Activated CD4-positive, alpha-beta T cell treated with anti-CD3 and anti-CD28 coated beads for 36 hours (primary cell): ENCODE data around the gene VSX2. TPM values are rescaled to one million over a fixed set of nuclear protein-coding genes. Genes with fewer than 3 reads are reported as not detected.

Experiments used
- ATAC-seq: fragments of 200-7000 bp; cut with Tn5 transposase; one replicate; pipeline ENCODE4 v1.10.0; 2021; ENCODE audit warnings: mild to moderate bottlenecking, moderate library complexity
- CTCF ChIA-PET: fragments of 350-600 bp; sonication (Branson Sonifier 250); formaldehyde crosslinking; loops from one replicate; lab custom pipeline; 2021; ENCODE audit warnings: antibody characterized with exemption; lab: Charles Lee
- POLR2A ChIA-PET: fragments of 350-600 bp; sonication (Branson Sonifier 250); formaldehyde crosslinking; loops from one replicate; lab custom pipeline; 2021; ENCODE audit warnings: antibody characterized with exemption, inconsistent platforms; lab: Charles Lee
- DNase-seq: peaks from one replicate; pipeline ENCODE4 v3.0.0-alpha.2; 2020
- H3K27ac Mint-ChIP-seq: one replicate; pipeline ENCODE4 v1.8.0; 2021; ENCODE audit warnings: mixed read lengths
- H3K27me3 Mint-ChIP-seq: one replicate; pipeline ENCODE4 v1.8.0; 2021; ENCODE audit warnings: mixed read lengths
- H3K36me3 Mint-ChIP-seq: one replicate; pipeline ENCODE4 v1.8.0; 2021; ENCODE audit warnings: low read depth, mixed read lengths
- H3K4me1 Mint-ChIP-seq: one replicate; pipeline ENCODE4 v1.8.0; 2021; ENCODE audit warnings: mixed read lengths
- H3K4me3 Mint-ChIP-seq: one replicate; pipeline ENCODE4 v1.8.0; 2021; ENCODE audit warnings: mild to moderate bottlenecking, moderate library complexity, mixed read lengths
- H3K9me3 Mint-ChIP-seq: one replicate; pipeline ENCODE4 v1.8.0; 2021; ENCODE audit warnings: low read depth, mixed read lengths
- intact Hi-C, 2 experiments: fragments of 100-400 bp; cut with DNase I in 1 of 2; cut with micrococcal nuclease in 1 of 2; formaldehyde crosslinking; loops; one replicate each; pipeline versions ENCODE4 v1.14.2 to v1.15.1; 2022 to 2024; cut with DNase I, micrococcal nuclease
- total RNA-seq, 2 experiments: library from RNA; stranded (reverse); gene quantifications; one replicate each; pipeline ENCODE4 v1.2.3, GENCODE V29; 2021

Gene VSX2
- total RNA-seq = not detected

GRCh38 chr14:74238974-74239847, at the start of gene VSX2:
TSS of gene VSX2 (plus strand) at chr14:74239449. CDS start at chr14:74239562, 113 bp downstream.
- Mint-ChIP-seq H3K27me3 (peaks cover 56% of the 10 kb centered on the region), H3K4me1 (peaks cover 15% of the 10 kb centered on the region), H3K27ac (no peak within 1 kb of the TSS), H3K36me3 (no peaks in the 10 kb centered on the region), H3K4me3 (no peak within 1 kb of the TSS), H3K9me3 (no peaks in the 10 kb centered on the region)
- ATAC-seq = no peak
- CTCF ChIA-PET = interaction anchor here (0.6 to 1.4 kb wide), 2 partner anchors 16 to 200 kb away, joined by 3 to 5 read pairs; no protein-coding TSS in a partner anchor
- POLR2A ChIA-PET = no interaction called here
- DNase-seq = no peak
- intact Hi-C loops = no loop called here

- Mint-ChIP-seq H3K36me3 (peaks cover 6% of the 10 kb centered on the region), H3K27me3 (no peaks in the 10 kb centered on the region)
Observed at GRCh38 chr14:74190927-74191575, 48.2 kb upstream of the VSX2 start.

DNA sequence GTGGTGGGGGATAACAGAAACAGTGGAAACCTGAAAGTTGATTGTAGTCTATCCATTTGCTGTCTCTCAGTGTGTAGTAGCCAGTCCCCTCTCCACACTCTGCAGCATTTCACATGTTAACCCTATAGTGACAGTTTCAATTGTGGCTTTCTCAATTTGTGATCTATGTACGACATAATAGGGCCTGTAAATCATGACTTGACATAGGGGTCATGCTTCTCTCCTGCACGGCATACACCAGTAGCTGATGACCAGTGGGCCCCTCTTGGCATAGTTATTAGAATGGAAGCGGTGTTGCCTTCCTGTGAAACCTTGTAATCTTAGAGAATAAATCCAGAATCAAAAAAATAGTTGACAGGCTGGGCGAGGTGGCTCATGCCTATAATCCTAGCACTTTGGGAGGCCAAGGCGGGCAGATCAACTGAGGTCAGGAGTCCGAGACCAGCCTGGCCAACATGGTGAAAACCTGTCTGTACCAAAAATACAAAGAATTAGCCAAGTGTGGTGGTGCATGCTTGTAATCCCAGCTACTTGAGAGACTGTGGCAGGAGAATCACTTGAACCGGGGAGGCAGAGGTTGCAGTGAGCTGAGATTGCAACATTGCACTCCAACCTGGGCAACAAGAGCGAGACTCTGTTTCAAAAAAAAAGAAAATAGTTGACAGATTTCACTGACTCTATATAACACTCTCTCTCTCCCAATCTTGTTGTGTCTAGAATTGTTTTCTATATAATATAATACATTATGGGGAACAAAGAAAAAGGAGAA, 44.6 kb upstream of the VSX2 start:
- Mint-ChIP-seq H3K4me1 (peaks cover 9% of the 10 kb centered on the region), H3K9me3 (no peaks in the 10 kb centered on the region), H3K4me3 (no peak overlapping the region), H3K27me3 (no peaks in the 10 kb centered on the region), H3K36me3 (peaks cover 13% of the 10 kb centered on the region), H3K27ac (no peak overlapping the region)
- DNase-seq (no peak), ATAC-seq (no peak)
- intact Hi-C loops = no loop called here
- CTCF ChIA-PET = no interaction called here
- POLR2A ChIA-PET = no interaction called here

More at GRCh38 chr14:74190927-74191575, 48.2 kb upstream of the VSX2 start:
- Mint-ChIP-seq H3K9me3 (no peaks in the 10 kb centered on the region), H3K4me3 (no peak overlapping the region), H3K4me1 (no peaks in the 10 kb centered on the region), H3K27ac (no peak overlapping the region)
- DNase-seq = no peak
- ChIA-PET CTCF (interaction anchor here (0.6 kb wide), 1 partner anchor 60 kb away, joined by 3 read pairs; no protein-coding TSS in a partner anchor), POLR2A (interaction anchor here (0.5 to 0.7 kb wide), 2 partner anchors 11 to 70 kb away, joined by 3 to 9 read pairs; no protein-coding TSS in a partner anchor)
- no peak for ATAC-seq
- intact Hi-C loops = no loop called here

- Mint-ChIP-seq H3K27me3 (no peaks in the 10 kb centered on the region), H3K9me3 (no peaks in the 10 kb centered on the region), H3K4me1 (peaks cover 9% of the 10 kb centered on the region), H3K4me3 (no peak overlapping the region), H3K36me3 (peaks cover 15% of the 10 kb centered on the region), H3K27ac (no peak overlapping the region)
- DNase-seq = no peak
- ChIA-PET POLR2A (no interaction called here), CTCF (no interaction called here)
- ATAC-seq = no peak
- intact Hi-C loops = no loop called here
Observed at GRCh38 chr14:74195623-74196022, 43.6 kb upstream of the VSX2 start.

GRCh38 chr14:74198441-74199234, 40.6 kb upstream of the VSX2 start:
- H3K27ac Mint-ChIP-seq = no peak overlapping the region
- H3K9me3 Mint-ChIP-seq = no peaks in the 10 kb centered on the region
- ATAC-seq = peak; percentile 51
- intact Hi-C loops = no loop called here
- DNase-seq = no peak
- H3K4me3 Mint-ChIP-seq = no peak overlapping the region
- H3K4me1 Mint-ChIP-seq = peaks cover 9% of the 10 kb centered on the region
- POLR2A ChIA-PET = no interaction called here
- CTCF ChIA-PET = interaction anchor here (0.7 kb wide), 1 partner anchor 51 kb away, joined by 5 read pairs; no protein-coding TSS in a partner anchor
- peaks cover 9% of the 10 kb centered on the region for H3K36me3 Mint-ChIP-seq
- no peaks in the 10 kb centered on the region for H3K27me3 Mint-ChIP-seq

DNA sequence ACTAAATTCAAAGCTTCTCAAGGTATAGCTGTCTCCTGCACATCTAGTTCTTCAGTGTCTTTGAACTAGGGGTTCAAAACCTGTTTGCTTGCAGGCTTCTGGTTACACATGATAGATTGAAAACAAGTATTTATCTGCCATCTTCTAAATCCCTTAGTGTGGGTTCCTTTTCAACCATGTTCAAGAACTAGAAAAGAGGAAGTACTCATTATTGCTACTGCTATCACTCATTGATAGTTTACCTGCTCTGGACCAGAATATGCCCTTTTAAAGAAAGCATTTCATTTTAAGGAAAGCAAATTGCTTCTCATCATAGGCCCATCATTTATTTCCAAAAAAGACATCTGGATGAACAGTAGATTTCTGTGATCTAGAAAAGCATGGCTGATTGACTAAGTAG, 37.1 kb upstream of the VSX2 start:
- DNase-seq = no peak
- no peak overlapping the region for H3K4me3 Mint-ChIP-seq
- peaks cover 9% of the 10 kb centered on the region for H3K4me1 Mint-ChIP-seq
- H3K36me3 Mint-ChIP-seq = peaks cover 9% of the 10 kb centered on the region
- H3K9me3 Mint-ChIP-seq = no peaks in the 10 kb centered on the region
- ChIA-PET CTCF (no interaction called here), POLR2A (interaction anchor here (0.5 kb wide), 1 partner anchor 12 kb away, joined by 3 read pairs; no protein-coding TSS in a partner anchor)
- no peak for ATAC-seq
- no peaks in the 10 kb centered on the region for H3K27me3 Mint-ChIP-seq
- H3K27ac Mint-ChIP-seq = no peak overlapping the region
- intact Hi-C loops = no loop called here

DNA sequence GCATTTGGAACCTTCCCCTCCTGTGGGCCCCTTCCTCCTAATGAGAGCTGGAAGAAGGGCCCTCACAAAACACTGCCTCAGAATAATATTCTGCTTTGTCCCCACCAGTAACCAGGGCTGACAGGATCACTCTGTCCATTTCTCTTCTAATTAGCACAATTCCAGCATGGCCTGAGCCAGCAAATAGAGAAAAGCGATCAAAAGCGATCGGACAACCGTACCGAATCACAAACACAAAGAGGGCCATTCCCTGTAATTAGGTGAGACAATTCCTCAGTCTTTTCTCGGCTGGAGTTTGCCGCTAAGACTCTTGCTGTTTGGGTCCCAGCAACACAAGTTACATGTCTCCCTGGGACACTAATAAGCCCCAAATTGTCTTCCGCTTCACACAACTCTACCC, 35.6 kb upstream of the VSX2 start:
- Mint-ChIP-seq H3K27me3 (peaks cover under 1% of the 10 kb centered on the region), H3K36me3 (peaks cover 9% of the 10 kb centered on the region), H3K4me3 (no peak overlapping the region), H3K9me3 (no peaks in the 10 kb centered on the region), H3K27ac (no peak overlapping the region), H3K4me1 (peaks cover 6% of the 10 kb centered on the region)
- CTCF ChIA-PET = interaction anchor here (0.7 kb wide), 1 partner anchor 95 kb away, joined by 3 read pairs; no protein-coding TSS in a partner anchor
- intact Hi-C loops = no loop called here
- POLR2A ChIA-PET = no interaction called here
- DNase-seq = no peak
- ATAC-seq = no peak

- Mint-ChIP-seq H3K27ac (no peak overlapping the region), H3K27me3 (peaks cover 5% of the 10 kb centered on the region), H3K4me3 (no peak overlapping the region), H3K36me3 (peaks cover 2% of the 10 kb centered on the region), H3K9me3 (no peaks in the 10 kb centered on the region), H3K4me1 (no peaks in the 10 kb centered on the region)
- intact Hi-C loops = no loop called here
- ChIA-PET POLR2A (no interaction called here), CTCF (no interaction called here)
- ATAC-seq = no peak
- no peak for DNase-seq
Observed at GRCh38 chr14:74204491-74204890, 34.8 kb upstream of the VSX2 start.

DNA sequence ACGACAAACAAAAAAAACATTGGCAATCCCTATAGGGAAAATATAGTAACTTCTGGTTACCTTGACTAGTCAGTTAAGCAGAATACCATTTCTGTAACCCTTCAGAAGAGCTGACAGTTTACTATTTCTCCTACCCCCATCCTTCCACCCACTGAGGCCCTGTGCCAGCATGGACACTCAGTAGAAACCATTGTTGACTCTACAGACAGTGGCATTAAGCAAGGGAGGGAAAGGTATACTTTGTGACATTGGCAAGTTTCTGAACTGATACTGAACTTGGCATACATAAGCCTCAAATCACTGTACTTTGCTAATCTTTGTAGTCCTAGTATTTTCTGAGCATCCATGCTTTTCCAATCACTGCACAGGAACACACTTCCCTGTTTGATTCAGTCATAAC, 33.4 kb upstream of the VSX2 start:
- Mint-ChIP-seq H3K9me3 (no peaks in the 10 kb centered on the region), H3K27ac (no peak overlapping the region), H3K36me3 (no peaks in the 10 kb centered on the region), H3K27me3 (peaks cover 5% of the 10 kb centered on the region), H3K4me3 (no peak overlapping the region), H3K4me1 (no peaks in the 10 kb centered on the region)
- no peak for DNase-seq
- ATAC-seq = no peak
- POLR2A ChIA-PET = interaction anchor here (0.6 kb wide), 1 partner anchor 120 kb away, joined by 3 read pairs; no protein-coding TSS in a partner anchor
- intact Hi-C loops = no loop called here
- CTCF ChIA-PET = no interaction called here

DNA sequence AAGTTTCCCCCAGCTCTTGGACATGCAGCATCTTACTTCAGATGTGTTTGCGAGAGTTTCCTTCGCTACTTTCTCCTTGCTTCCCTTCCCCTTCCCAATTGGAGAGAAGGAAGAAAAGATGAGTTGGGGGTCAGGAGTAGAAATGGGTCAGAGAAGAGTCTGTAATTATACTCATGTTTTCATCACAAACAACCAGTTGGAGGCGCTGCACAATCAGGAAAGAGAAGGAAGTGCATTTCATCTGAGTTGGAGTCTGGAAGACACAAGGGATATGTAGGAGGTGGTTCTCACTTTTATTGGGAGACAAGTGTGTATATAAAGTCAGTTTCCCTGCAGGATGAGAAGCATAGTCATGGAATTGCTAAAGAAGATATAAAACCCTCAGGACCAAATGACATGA, 31.3 kb upstream of the VSX2 start:
- Mint-ChIP-seq H3K27me3 (peaks cover 5% of the 10 kb centered on the region), H3K27ac (no peak overlapping the region), H3K4me3 (no peak overlapping the region), H3K36me3 (no peaks in the 10 kb centered on the region), H3K4me1 (no peaks in the 10 kb centered on the region), H3K9me3 (no peaks in the 10 kb centered on the region)
- ATAC-seq (no peak), DNase-seq (peak; percentile 28)
- intact Hi-C loops = no loop called here
- ChIA-PET POLR2A (no interaction called here), CTCF (interaction anchor here (1.2 to 1.3 kb wide), 2 partner anchors 9 to 33 kb away, joined by 3 read pairs; no protein-coding TSS in a partner anchor)
